GM12891 (cell line): ENCODE results near the gene CMBL.
"Not testable (repeated sequence)": the region's sequence is repeated elsewhere in the genome, so short reads cannot be mapped to it uniquely, and the experiment has no call there.

Source experiments
- PAX5 ChIP-seq: IDR thresholded peaks from 2 replicates; pipeline ENCODE4 v1.6.1; 2011; ENCODE audit warnings: low read length, moderate library complexity, mild to moderate bottlenecking; ENCODE audit not compliant: insufficient read depth, severe bottlenecking
- POLR2A ChIP-seq: IDR thresholded peaks from 2 replicates; pipeline ENCODE4 v1.6.1; 2011; ENCODE audit warnings: low read depth, low read length, control low read depth
- POLR2AphosphoS5 ChIP-seq: IDR thresholded peaks from 2 replicates; pipeline ENCODE4 v1.6.1; 2011; ENCODE audit warnings: low read depth, low read length, control low read depth
- POU2F2 ChIP-seq: IDR thresholded peaks from 2 replicates; pipeline ENCODE4 v1.6.1; 2011; ENCODE audit warnings: low read depth, mild to moderate bottlenecking, control low read depth, low read length, moderate library complexity
- TAF1 ChIP-seq: IDR thresholded peaks from 2 replicates; pipeline ENCODE4 v1.6.1; 2011; ENCODE audit warnings: low read depth, low read length, control low read depth

GRCh38 chr5:10344461-10345106 lies 36.9 kb upstream of the CMBL start:
- TF ChIP-seq POLR2A, TAF1, POLR2AphosphoS5, POU2F2, PAX5: not testable (repeated sequence)
